Mesenchymal stem cell (in vitro differentiated cells and primary cell): ENCODE measurements around the gene CDH1.

ENCODE experiments used
- DNase-seq: peaks from one replicate; pipeline ENCODE4 v3.0.0-alpha.2; 2013
- H2AFZ ChIP-seq: one replicate; pipeline ENCODE4 v1.6.1; 2013; ENCODE audit warnings: low read depth, mild to moderate bottlenecking, control low read depth, inconsistent platforms, low read length, moderate library complexity
- H2AK5ac ChIP-seq: 2 replicates; pipeline ENCODE4 v1.6.1; 2013; ENCODE audit warnings: low read length, moderate library complexity, mild to moderate bottlenecking, inconsistent platforms; ENCODE audit not compliant: severe bottlenecking
- H2BK120ac ChIP-seq: one replicate; pipeline ENCODE4 v1.6.1; 2013; ENCODE audit warnings: low read depth, mild to moderate bottlenecking, inconsistent platforms, low read length, moderate library complexity
- H2BK12ac ChIP-seq, 2 experiments: one replicate each; pipeline ENCODE4 v1.6.1; 2013; ENCODE audit warnings: inconsistent platforms in 2 of 2, low read length in 2 of 2, mild to moderate bottlenecking in 2 of 2, moderate library complexity in 2 of 2, control low read depth in 1 of 2
- H2BK15ac ChIP-seq: one replicate; pipeline ENCODE4 v1.6.1; 2013; ENCODE audit warnings: mild to moderate bottlenecking, low read depth, inconsistent platforms; ENCODE audit not compliant: poor library complexity, severe bottlenecking
- H2BK5ac ChIP-seq: 2 replicates; pipeline ENCODE4 v1.6.1; 2013; ENCODE audit warnings: low read depth, mild to moderate bottlenecking, low read length, control low read depth, inconsistent platforms; ENCODE audit not compliant: poor library complexity, severe bottlenecking
- H3K14ac ChIP-seq, 2 experiments: one replicate each; pipeline ENCODE4 v1.6.1; 2013; ENCODE audit warnings: inconsistent platforms in 2 of 2, low read length in 2 of 2, control low read depth in 1 of 2, mild to moderate bottlenecking in 1 of 2, moderate library complexity in 1 of 2
- H3K18ac ChIP-seq, 2 experiments: one replicate each; pipeline ENCODE4 v1.6.1; 2013; ENCODE audit warnings: inconsistent platforms in 2 of 2, low read length in 2 of 2, control low read depth in 1 of 2, low read depth in 1 of 2, mild to moderate bottlenecking in 1 of 2
- H3K23ac ChIP-seq, 2 experiments: one replicate each; pipeline ENCODE4 v1.6.1; 2013; ENCODE audit warnings: inconsistent platforms in 2 of 2, low read length in 2 of 2, mild to moderate bottlenecking in 2 of 2, moderate library complexity in 2 of 2, control low read depth in 1 of 2
- H3K27ac ChIP-seq: 2 replicates; pipeline ENCODE4 v1.5.1; 2013; ENCODE audit warnings: mild to moderate bottlenecking, moderate library complexity, low read length, control low read depth, inconsistent platforms; ENCODE audit not compliant: poor library complexity, severe bottlenecking
- H3K27me3 ChIP-seq, 2 experiments: 2 replicates each; pipeline versions ENCODE4 v1.6.1 to v1.7.0; 2013; ENCODE audit warnings: low read length in 2 of 2, mild to moderate bottlenecking in 2 of 2, moderate library complexity in 2 of 2, control low read depth in 1 of 2, inconsistent platforms in 1 of 2; ENCODE audit not compliant: control insufficient read depth in 1 of 2, insufficient read depth in 1 of 2
- H3K36me3 ChIP-seq, 2 experiments: 2 replicates each; pipeline versions ENCODE4 v1.6.1 to v1.7.0; 2013; ENCODE audit warnings: low read length in 2 of 2, control low read depth in 1 of 2, inconsistent platforms in 1 of 2, low read depth in 1 of 2, mild to moderate bottlenecking in 1 of 2; ENCODE audit not compliant: insufficient read depth in 2 of 2, control insufficient read depth in 1 of 2
- H3K4ac ChIP-seq, 2 experiments: one replicate each; pipeline ENCODE4 v1.6.1; 2013; ENCODE audit warnings: inconsistent platforms in 2 of 2, low read length in 2 of 2, mild to moderate bottlenecking in 2 of 2, moderate library complexity in 2 of 2, control low read depth in 1 of 2, low read depth in 1 of 2
- H3K4me1 ChIP-seq: 2 replicates; pipeline ENCODE4 v1.6.1; 2013; ENCODE audit warnings: low read depth, low read length, control low read depth; ENCODE audit not compliant: control insufficient read depth, insufficient read depth
- H3K4me2 ChIP-seq: 2 replicates; pipeline ENCODE4 v1.6.1; 2013; ENCODE audit warnings: low read length, mild to moderate bottlenecking, inconsistent platforms; ENCODE audit not compliant: poor library complexity, severe bottlenecking
- H3K4me3 ChIP-seq, 2 experiments: 2 replicates each; pipeline versions ENCODE4 v1.5.1 to v1.7.0; 2013; ENCODE audit warnings: low read length in 2 of 2, mild to moderate bottlenecking in 2 of 2, control low read depth in 1 of 2, low read depth in 1 of 2; ENCODE audit not compliant: insufficient read depth in 1 of 2
- H3K79me1 ChIP-seq: replicated peaks from 2 replicates; pipeline ENCODE4 v1.6.1; 2013; ENCODE audit warnings: mild to moderate bottlenecking, control low read depth, low read length, inconsistent platforms; ENCODE audit not compliant: poor library complexity, severe bottlenecking
- H3K9ac ChIP-seq: 2 replicates; pipeline ENCODE4 v1.7.0; 2013; ENCODE audit warnings: mild to moderate bottlenecking, low read length, moderate library complexity
- H3K9me3 ChIP-seq: 2 replicates; pipeline ENCODE4 v1.7.0; 2013; ENCODE audit warnings: mild to moderate bottlenecking, low read length; ENCODE audit not compliant: control insufficient read depth
- H4K8ac ChIP-seq: one replicate; pipeline ENCODE4 v1.6.1; 2013; ENCODE audit warnings: inconsistent platforms, mild to moderate bottlenecking, low read length, moderate library complexity
- H4K91ac ChIP-seq: one replicate; pipeline ENCODE4 v1.6.1; 2013; ENCODE audit warnings: mild to moderate bottlenecking, low read length, inconsistent platforms
- WGBS: methylation state at CpG from one replicate; pipeline ENCODE4 v1.1.7; 2013; ENCODE audit warnings: mixed read lengths; 5-methylcytosine and 5-hydroxymethylcytosine counted together

The CDH1 gene

DNA sequence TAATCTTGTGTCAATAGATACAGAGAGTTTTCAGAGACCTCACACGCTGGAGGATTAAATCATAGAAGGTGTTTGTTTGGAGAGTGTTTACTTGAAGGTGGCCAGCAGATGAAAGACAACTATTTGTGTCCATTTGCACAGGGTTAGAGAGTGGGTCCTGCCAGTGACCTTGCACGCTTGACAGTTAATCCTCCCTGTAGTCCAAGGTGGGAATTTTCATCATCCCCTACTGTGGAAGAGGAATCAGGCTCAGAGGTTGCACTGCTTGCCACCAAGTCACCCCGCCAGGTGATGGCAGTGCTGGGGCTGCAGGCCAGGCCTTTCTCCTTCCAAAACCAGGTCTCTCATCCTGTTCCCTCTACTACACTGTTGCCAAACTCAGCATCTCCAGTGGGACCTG lies 12.3 kb downstream of the CDH1 start:
- no peak overlapping the region for H3K4me2 ChIP-seq
- no peak overlapping the region for H2BK120ac ChIP-seq
- no peak overlapping the region for H3K9ac ChIP-seq
- H3K14ac ChIP-seq, result no peak overlapping the region
- DNase-seq, result no peak
- H2AFZ ChIP-seq, result no peak overlapping the region
- no peak overlapping the region for H2BK12ac ChIP-seq
- H2AK5ac ChIP-seq, result no peak overlapping the region
- no peak overlapping the region for H3K4me3 ChIP-seq
- H2BK15ac ChIP-seq, result no peak overlapping the region
- H4K91ac ChIP-seq, result no peak overlapping the region
- no peak overlapping the region for H3K23ac ChIP-seq
- H3K36me3 ChIP-seq, result no peaks in the 10 kb centered on the region
- H2BK5ac ChIP-seq, result no peak overlapping the region
- H3K79me1 ChIP-seq, result no peaks in the 10 kb centered on the region
- 71% methylated on average over 3 of the region's 3 CpGs for WGBS
- no peak overlapping the region for H3K4ac ChIP-seq
- H3K4me1 ChIP-seq, result peaks cover 13% of the 10 kb centered on the region
- H3K9me3 ChIP-seq, result no peaks in the 10 kb centered on the region
- H3K27ac ChIP-seq, result no peak overlapping the region
- H4K8ac ChIP-seq, result no peak overlapping the region
- H3K18ac ChIP-seq, result no peak overlapping the region
- peaks cover 0 to 53% of the 10 kb centered on the region in 2 experiments for H3K27me3 ChIP-seq

DNA sequence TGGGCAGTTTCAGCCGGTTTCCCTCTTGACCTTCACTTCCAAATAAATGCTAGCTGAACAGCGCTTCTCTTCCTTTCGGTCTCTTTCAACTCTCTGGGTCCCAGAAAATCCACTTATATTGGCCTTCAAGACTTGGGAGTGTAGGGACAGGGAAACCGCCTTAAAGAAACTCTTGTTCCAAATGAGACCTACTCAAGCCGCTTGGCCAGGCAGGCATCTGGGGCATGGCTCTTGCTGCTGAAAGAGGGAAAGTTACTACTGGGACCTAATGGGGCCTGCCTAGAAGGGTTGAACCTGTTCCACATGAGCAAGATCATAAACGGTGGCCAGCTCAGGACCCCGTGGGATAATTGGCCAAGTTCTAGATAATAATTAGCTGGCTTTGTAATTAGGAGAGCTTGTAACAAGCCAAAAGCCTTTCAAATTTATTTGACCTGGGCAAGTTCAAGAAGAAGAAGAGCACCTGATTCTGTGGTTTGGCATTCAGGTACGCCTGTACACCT lies 13.2 kb downstream of the CDH1 start:
- no peaks in the 10 kb centered on the region for H3K36me3 ChIP-seq
- no peak overlapping the region for H2BK15ac ChIP-seq
- H3K23ac ChIP-seq, result no peak overlapping the region
- no peak overlapping the region for H3K9ac ChIP-seq
- H3K18ac ChIP-seq, result no peak overlapping the region
- no peak overlapping the region for H3K4ac ChIP-seq
- no peak for DNase-seq
- H3K9me3 ChIP-seq, result no peaks in the 10 kb centered on the region
- H3K4me3 ChIP-seq, result no peak overlapping the region
- no peak overlapping the region for H3K14ac ChIP-seq
- H2AFZ ChIP-seq, result no peak overlapping the region
- H2BK120ac ChIP-seq, result no peak overlapping the region
- H4K8ac ChIP-seq, result no peak overlapping the region
- H3K27ac ChIP-seq, result no peak overlapping the region
- no peak overlapping the region for H4K91ac ChIP-seq
- no peak overlapping the region for H2BK5ac ChIP-seq
- 83% methylated on average over 6 of the region's 8 CpGs for WGBS
- no peak overlapping the region for H2BK12ac ChIP-seq
- no peaks in the 10 kb centered on the region for H3K79me1 ChIP-seq
- H3K27me3 ChIP-seq, result peaks cover 0 to 52% of the 10 kb centered on the region in 2 experiments
- no peak overlapping the region for H3K4me2 ChIP-seq
- no peak overlapping the region for H2AK5ac ChIP-seq
- H3K4me1 ChIP-seq, result peaks cover 7% of the 10 kb centered on the region

DNA sequence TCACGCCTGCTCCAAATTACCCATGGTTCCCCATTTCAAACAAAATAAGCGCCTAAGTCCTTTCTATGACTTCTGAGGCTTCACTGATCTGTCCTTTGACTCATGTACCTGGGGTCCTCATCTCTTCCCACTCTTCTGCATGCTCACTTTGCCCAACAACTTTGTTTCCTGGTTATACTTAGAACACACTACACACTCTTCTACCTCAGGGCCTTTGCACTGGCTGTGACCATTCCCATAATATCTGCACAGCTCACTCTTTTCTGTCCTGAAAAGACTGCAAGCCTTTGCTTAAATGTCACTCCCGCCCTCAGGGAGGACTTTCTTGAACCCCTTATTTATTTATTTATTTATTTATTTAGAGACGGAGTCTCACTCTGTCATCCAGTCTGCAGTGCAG lies 14.1 kb downstream of the CDH1 start:
- Histone ChIP-seq H3K4ac (no peak overlapping the region), H3K23ac (no peak overlapping the region), H3K14ac (no peak overlapping the region), H2BK120ac (no peak overlapping the region), H4K91ac (no peak overlapping the region), H3K27ac (no peak overlapping the region), H3K27me3 (peaks cover 0 to 54% of the 10 kb centered on the region in 2 experiments), H2AK5ac (no peak overlapping the region), H3K4me1 (peaks cover 7% of the 10 kb centered on the region), H3K9me3 (no peaks in the 10 kb centered on the region), H2BK15ac (no peak overlapping the region), H4K8ac (no peak overlapping the region), H3K18ac (no peak overlapping the region), H2BK12ac (no peak overlapping the region), H3K36me3 (no peaks in the 10 kb centered on the region), H3K79me1 (no peaks in the 10 kb centered on the region), H2BK5ac (no peak overlapping the region), H3K9ac (no peak overlapping the region), H2AFZ (no peak overlapping the region), H3K4me2 (no peak overlapping the region), H3K4me3 (no peak overlapping the region)
- 93% methylated on average over 3 of the region's 4 CpGs for WGBS
- no peak for DNase-seq

DNA sequence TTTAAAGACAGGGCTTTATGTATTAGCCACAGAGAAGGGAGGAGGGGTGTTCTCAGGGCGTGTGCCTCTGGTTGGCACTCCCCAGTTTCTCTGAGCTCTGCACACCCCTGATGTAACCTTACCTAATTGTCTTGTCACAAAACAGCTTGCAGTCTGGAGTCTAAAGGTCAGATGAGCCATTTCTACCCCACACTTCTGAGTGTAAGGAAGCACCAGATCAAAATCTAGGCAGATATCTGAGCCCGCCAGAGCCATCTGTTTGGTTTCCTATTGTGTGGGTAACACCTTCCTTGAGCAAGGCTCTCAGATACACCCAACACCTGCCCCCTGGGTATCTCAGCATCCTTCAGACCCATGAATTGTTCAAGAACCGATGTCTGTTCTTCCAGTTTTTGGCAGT lies 15.5 kb downstream of the CDH1 start:
- H2BK12ac ChIP-seq, result no peak overlapping the region
- H4K91ac ChIP-seq, result no peak overlapping the region
- peaks cover 0 to 49% of the 10 kb centered on the region in 2 experiments for H3K27me3 ChIP-seq
- no peak overlapping the region for H3K27ac ChIP-seq
- DNase-seq, result no peak
- no peak overlapping the region for H3K9ac ChIP-seq
- H3K4ac ChIP-seq, result no peak overlapping the region
- H2AK5ac ChIP-seq, result no peak overlapping the region
- no peak overlapping the region for H2BK5ac ChIP-seq
- H3K9me3 ChIP-seq, result no peaks in the 10 kb centered on the region
- no peak overlapping the region for H2BK15ac ChIP-seq
- peaks cover 2% of the 10 kb centered on the region for H3K4me1 ChIP-seq
- 92% methylated on average over 3 of the region's 3 CpGs for WGBS
- H2BK120ac ChIP-seq, result no peak overlapping the region
- no peak overlapping the region for H3K4me3 ChIP-seq
- no peak overlapping the region for H3K18ac ChIP-seq
- H3K36me3 ChIP-seq, result no peaks in the 10 kb centered on the region
- H3K79me1 ChIP-seq, result no peaks in the 10 kb centered on the region
- no peak overlapping the region for H3K4me2 ChIP-seq
- no peak overlapping the region for H3K23ac ChIP-seq
- no peak overlapping the region for H4K8ac ChIP-seq
- no peak overlapping the region for H3K14ac ChIP-seq
- H2AFZ ChIP-seq, result no peak overlapping the region
